CD14-positive monocyte (primary cell): Measurements from ENCODE around the gene SLIT3. TPM values are rescaled to one million over a fixed set of nuclear protein-coding genes. Genes with fewer than 3 reads are reported as not detected.

Experiments
- DNase-seq, 3 donors: peaks; one replicate each; pipeline ENCODE4 v3.0.0-alpha.2; 2011 to 2022
- H2AFZ ChIP-seq: 2 replicates; pipeline ENCODE4 v1.6.0; 2012; ENCODE audit warnings: mild to moderate bottlenecking, low read depth, low read length, inconsistent platforms; ENCODE audit not compliant: insufficient read depth, poor library complexity, severe bottlenecking
- H3K27ac ChIP-seq, 2 donors: 1 replicate in 1 of 2; 2 replicates in 1 of 2; pipeline ENCODE4 v1.5.1; 2012 to 2013; ENCODE audit warnings: low read length in 2 of 2, control low read depth in 1 of 2, inconsistent platforms in 1 of 2, low read depth in 1 of 2, mild to moderate bottlenecking in 1 of 2
- H3K27me3 ChIP-seq, 2 donors: one replicate each; pipeline versions ENCODE4 v1.6.0 to v1.6.1; 2011 to 2013; ENCODE audit warnings: low read length in 2 of 2; ENCODE audit not compliant: control insufficient read depth in 2 of 2, insufficient read depth in 2 of 2
- H3K36me3 ChIP-seq, 2 donors: replicated peaks in 1 of 2; 1 replicate in 1 of 2; 2 replicates in 1 of 2; pipeline versions ENCODE4 v1.5.1 to v1.6.1; 2012 to 2013; ENCODE audit warnings: low read length in 2 of 2, control low read depth in 1 of 2, inconsistent platforms in 1 of 2, mild to moderate bottlenecking in 1 of 2; ENCODE audit not compliant: insufficient read depth in 2 of 2, control insufficient read depth in 1 of 2
- H3K4me1 ChIP-seq, 2 donors: 1 replicate in 1 of 2; 2 replicates in 1 of 2; pipeline versions ENCODE4 v1.5.1 to v1.6.1; 2012 to 2013; ENCODE audit warnings: low read length in 2 of 2, control low read depth in 1 of 2, inconsistent platforms in 1 of 2, mild to moderate bottlenecking in 1 of 2, moderate library complexity in 1 of 2; ENCODE audit not compliant: insufficient read depth in 2 of 2, control insufficient read depth in 1 of 2
- H3K4me2 ChIP-seq: replicated peaks from 2 replicates; pipeline ENCODE3; 2012; ENCODE audit warnings: low read length, moderate library complexity, mild to moderate bottlenecking; ENCODE audit not compliant: poor library complexity, severe bottlenecking; ENCODE audit errors: extremely low read depth
- H3K4me3 ChIP-seq, 3 experiments: fragments of 200-600 bp in 1 of 3; sonication (generic) in 1 of 3; replicated peaks in 1 of 3; 1 replicate in 2 of 3; 2 replicates in 1 of 3; pipeline ENCODE4 v1.5.1; 2011 to 2013; ENCODE audit warnings: low read length in 3 of 3, mild to moderate bottlenecking in 3 of 3, control low read depth in 2 of 3, low read depth in 2 of 3, inconsistent platforms in 1 of 3, moderate library complexity in 1 of 3
- H3K79me2 ChIP-seq: 2 replicates; pipeline ENCODE4 v1.6.0; 2012; ENCODE audit warnings: mild to moderate bottlenecking, control low read depth, inconsistent platforms, low read length, moderate library complexity; ENCODE audit not compliant: insufficient read depth
- H3K9ac ChIP-seq: 2 replicates; pipeline ENCODE4 v1.6.0; 2017; ENCODE audit warnings: low read length, mild to moderate bottlenecking; ENCODE audit not compliant: insufficient read depth, poor library complexity, severe bottlenecking
- H3K9me3 ChIP-seq, 2 donors: replicated peaks in 1 of 2; 1 replicate in 1 of 2; 2 replicates in 1 of 2; pipeline versions ENCODE4 v1.5.1 to v1.6.1; 2012 to 2013; ENCODE audit warnings: low read length in 2 of 2, control low read depth in 1 of 2; ENCODE audit not compliant: control insufficient read depth in 1 of 2, insufficient read depth in 1 of 2
- H4K20me1 ChIP-seq: 2 replicates; pipeline ENCODE4 v1.6.0; 2012; ENCODE audit warnings: mild to moderate bottlenecking, low read length, control low read depth, moderate library complexity; ENCODE audit not compliant: insufficient read depth
- H3K27ac Mint-ChIP-seq, 7 donors: one replicate each; pipeline ENCODE4 v1.8.0; 2020; ENCODE audit warnings: mild to moderate bottlenecking in 7 of 7, mixed read lengths in 7 of 7, moderate library complexity in 6 of 7, inconsistent platforms in 2 of 7
- H3K27me3 Mint-ChIP-seq, 3 donors: one replicate each; pipeline ENCODE4 v1.8.0; 2021 to 2022; ENCODE audit warnings: low read depth in 3 of 3, mild to moderate bottlenecking in 3 of 3, mixed read lengths in 3 of 3, moderate library complexity in 3 of 3, inconsistent platforms in 1 of 3
- H3K36me3 Mint-ChIP-seq, 2 donors: one replicate each; pipeline ENCODE4 v1.8.0; 2020; ENCODE audit warnings: mixed read lengths in 2 of 2, inconsistent platforms in 1 of 2, mild to moderate bottlenecking in 1 of 2
- H3K4me1 Mint-ChIP-seq: one replicate; pipeline ENCODE4 v1.8.0; 2020; ENCODE audit warnings: mild to moderate bottlenecking, mixed read lengths
- H3K4me3 Mint-ChIP-seq, 2 donors: one replicate each; pipeline ENCODE4 v1.8.0; 2020; ENCODE audit warnings: mild to moderate bottlenecking in 2 of 2, mixed read lengths in 2 of 2, moderate library complexity in 1 of 2
- H3K9me3 Mint-ChIP-seq, 7 donors: one replicate each; pipeline ENCODE4 v1.8.0; 2020 to 2022; ENCODE audit warnings: mixed read lengths in 7 of 7, mild to moderate bottlenecking in 6 of 7, moderate library complexity in 6 of 7, inconsistent platforms in 2 of 7
- WGBS: methylation state at CpG from one replicate; pipeline ENCODE4 v1.1.5; 2013; ENCODE audit warnings: missing lambda C conversion rate; ENCODE audit not compliant: insufficient coverage; 5-methylcytosine and 5-hydroxymethylcytosine counted together
- intact Hi-C, 2 donors: fragments of 100-400 bp; cut with micrococcal nuclease; formaldehyde crosslinking; loops; one replicate each; pipeline versions ENCODE4 v1.15.0 to v1.15.1; 2023
- polyA plus RNA-seq, 3 donors: library from polyadenylated mRNA; depleted of rRNA in 1 of 3; unstranded in 2 of 3; stranded (reverse) in 1 of 3; fragments of 300-500 nt in 2 of 3; fragments of >200 nt in 1 of 3; fragmentation: Illumina TruSeq in 2 of 3; gene quantifications; 1 replicate in 2 of 3; 2 replicates in 1 of 3; pipeline ENCODE4 v1.2.3, GENCODE V29; 2012 to 2021
- TF ChIP-seq, protein P1 (sequence below): fragments of 200-600 bp; IDR thresholded peaks from one replicate; pipeline ENCODE4 v1.8.0; 2022; ENCODE audit warnings: antibody characterized with exemption, mild to moderate bottlenecking

Gene SLIT3
- polyA plus RNA-seq, 3 donors: not detected

DNA sequence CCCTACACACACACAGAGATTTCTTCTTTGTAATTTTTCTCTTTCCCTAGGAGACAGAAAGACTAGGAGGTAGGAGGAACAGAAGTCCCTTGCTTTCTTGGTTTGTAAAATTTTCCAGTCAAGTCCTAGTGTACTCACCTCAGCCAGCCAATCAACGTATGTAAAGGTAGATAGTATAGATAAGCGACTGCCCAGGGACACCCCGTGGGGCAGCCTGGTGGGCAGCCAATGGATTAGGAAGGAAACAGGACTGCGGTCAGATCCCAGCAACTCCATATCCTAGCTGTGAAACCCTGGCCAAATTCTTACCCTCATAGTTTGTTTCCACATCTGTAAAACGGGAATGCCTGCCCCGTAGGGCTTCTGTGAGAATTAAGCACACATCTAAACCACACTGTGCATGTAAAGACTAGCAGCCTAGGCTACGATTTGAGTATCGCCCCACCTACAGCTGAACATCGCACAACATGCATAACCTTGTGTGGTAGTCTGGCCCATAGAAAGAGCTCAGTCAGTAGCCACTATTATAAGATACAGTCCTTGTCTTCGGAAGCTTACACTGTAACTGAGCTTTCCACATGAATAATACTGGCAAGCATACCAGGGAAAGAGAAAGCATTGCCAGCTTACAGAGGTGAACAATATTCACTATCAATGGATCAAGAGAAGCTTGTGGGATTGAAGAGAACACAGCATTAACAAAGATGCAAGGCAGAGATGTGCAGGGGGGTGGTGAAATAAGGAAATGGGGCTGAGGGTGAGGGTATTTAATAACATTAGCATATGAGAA is 368.3 kb downstream of the SLIT3 start:
- no peak overlapping the region for H3K4me3 ChIP-seq

DNA sequence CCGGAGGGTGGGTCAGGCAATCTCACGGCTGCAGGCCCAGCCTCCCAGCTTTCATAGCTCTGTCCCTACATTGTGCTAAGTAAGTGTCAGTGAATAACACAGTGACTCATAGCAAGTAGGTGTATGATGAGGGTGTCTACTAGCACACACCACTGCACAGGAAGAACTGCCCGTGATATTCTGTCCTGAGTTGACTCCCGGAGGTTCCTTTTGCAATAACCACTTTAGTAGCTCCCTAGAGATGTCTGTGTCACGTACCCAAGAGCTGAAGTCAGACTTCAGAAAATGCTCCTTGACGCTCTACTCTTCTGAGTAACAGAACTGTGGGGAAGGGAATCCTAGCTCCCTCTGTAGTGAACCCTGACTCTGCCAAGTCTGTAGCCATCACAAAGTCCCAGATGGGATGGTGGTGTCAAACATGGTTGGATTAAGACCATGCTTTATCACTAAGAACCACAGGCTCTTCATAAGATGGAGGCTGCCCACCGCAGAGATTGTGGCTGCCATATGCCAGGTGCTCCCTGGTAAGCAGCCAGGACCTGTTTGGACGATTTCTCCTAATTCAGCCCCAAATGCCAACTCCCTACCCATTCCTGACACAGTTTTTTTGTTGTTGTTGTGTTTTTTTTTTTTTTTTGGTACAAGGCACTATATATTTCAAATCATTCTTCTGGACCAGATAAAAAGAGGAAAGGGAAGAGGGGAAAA is 369.1 kb downstream of the SLIT3 start:
- TF ChIP-seq, protein P1, sequence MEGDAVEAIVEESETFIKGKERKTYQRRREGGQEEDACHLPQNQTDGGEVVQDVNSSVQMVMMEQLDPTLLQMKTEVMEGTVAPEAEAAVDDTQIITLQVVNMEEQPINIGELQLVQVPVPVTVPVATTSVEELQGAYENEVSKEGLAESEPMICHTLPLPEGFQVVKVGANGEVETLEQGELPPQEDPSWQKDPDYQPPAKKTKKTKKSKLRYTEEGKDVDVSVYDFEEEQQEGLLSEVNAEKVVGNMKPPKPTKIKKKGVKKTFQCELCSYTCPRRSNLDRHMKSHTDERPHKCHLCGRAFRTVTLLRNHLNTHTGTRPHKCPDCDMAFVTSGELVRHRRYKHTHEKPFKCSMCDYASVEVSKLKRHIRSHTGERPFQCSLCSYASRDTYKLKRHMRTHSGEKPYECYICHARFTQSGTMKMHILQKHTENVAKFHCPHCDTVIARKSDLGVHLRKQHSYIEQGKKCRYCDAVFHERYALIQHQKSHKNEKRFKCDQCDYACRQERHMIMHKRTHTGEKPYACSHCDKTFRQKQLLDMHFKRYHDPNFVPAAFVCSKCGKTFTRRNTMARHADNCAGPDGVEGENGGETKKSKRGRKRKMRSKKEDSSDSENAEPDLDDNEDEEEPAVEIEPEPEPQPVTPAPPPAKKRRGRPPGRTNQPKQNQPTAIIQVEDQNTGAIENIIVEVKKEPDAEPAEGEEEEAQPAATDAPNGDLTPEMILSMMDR: no peak
- no peak overlapping the region for H3K9ac ChIP-seq
- intact Hi-C loops: no loop called here
- H3K4me3 ChIP-seq: no peak overlapping the region
- no peaks in the 10 kb centered on the region for H3K27me3 ChIP-seq
- 94% methylated on average over 5 of the region's 8 CpGs for WGBS
- no peak overlapping the region for H3K27ac Mint-ChIP-seq
- H3K27ac ChIP-seq: no peak overlapping the region
- H3K4me3 Mint-ChIP-seq: no peak overlapping the region
- no peak for DNase-seq
- no peaks in the 10 kb centered on the region for H3K36me3 Mint-ChIP-seq
- H3K4me2 ChIP-seq: no peak overlapping the region
- no peaks in the 10 kb centered on the region for H3K36me3 ChIP-seq
- no peaks in the 10 kb centered on the region for H3K79me2 ChIP-seq
- H3K9me3 Mint-ChIP-seq: no peaks in the 10 kb centered on the region
- no peak overlapping the region for H2AFZ ChIP-seq
- no peaks in the 10 kb centered on the region for H4K20me1 ChIP-seq
- no peaks in the 10 kb centered on the region for H3K4me1 ChIP-seq
- no peaks in the 10 kb centered on the region for H3K9me3 ChIP-seq
- peaks cover 0 to 5% (median 2%) of the 10 kb centered on the region in 3 donors for H3K27me3 Mint-ChIP-seq
- H3K4me1 Mint-ChIP-seq: no peaks in the 10 kb centered on the region

More for the DNA sequence above, 368.3 kb downstream of the SLIT3 start:
- no peaks in the 10 kb centered on the region for H4K20me1 ChIP-seq
- no peak overlapping the region for H3K9ac ChIP-seq
- Mint-ChIP-seq H3K9me3 (no peaks in the 10 kb centered on the region), H3K4me3 (no peak overlapping the region), H3K27ac (no peak overlapping the region), H3K27me3 (peaks cover 1 to 5% (median 2%) of the 10 kb centered on the region in 3 donors), H3K36me3 (no peaks in the 10 kb centered on the region), H3K4me1 (no peaks in the 10 kb centered on the region)
- intact Hi-C loops: no loop called here
- no peaks in the 10 kb centered on the region for H3K9me3 ChIP-seq
- H3K4me2 ChIP-seq: no peak overlapping the region
- 97% methylated on average over 5 of the region's 10 CpGs for WGBS
- H3K79me2 ChIP-seq: no peaks in the 10 kb centered on the region
- TF ChIP-seq, protein P1: no peak
- no peaks in the 10 kb centered on the region for H3K27me3 ChIP-seq
- H3K27ac ChIP-seq: no peak overlapping the region
- H3K4me1 ChIP-seq: no peaks in the 10 kb centered on the region
- no peak for DNase-seq
- no peak overlapping the region for H2AFZ ChIP-seq
- H3K36me3 ChIP-seq: no peaks in the 10 kb centered on the region
